A673 (cell line): ENCODE measurements around the gene PXN.

Experiments used
- EZH2 ChIP-seq: fragments of 200-600 bp; sonication (generic); IDR thresholded peaks from 2 replicates; pipeline ENCODE4 v1.6.1; 2017; ENCODE audit warnings: borderline replicate concordance, low read depth, mild to moderate bottlenecking, mixed read lengths, antibody characterized with exemption, low read length; ENCODE audit not compliant: poor library complexity, severe bottlenecking
- TF ChIP-seq, protein P1 (sequence below): fragments of 300-800, 200-600 bp; sonication (generic); conservative IDR thresholded peaks from 2 replicates; pipeline ENCODE4 v1.5.1; 2017; ENCODE audit warnings: low read depth, mild to moderate bottlenecking, antibody characterized with exemption, low read length, moderate library complexity, mixed read lengths

DNA sequence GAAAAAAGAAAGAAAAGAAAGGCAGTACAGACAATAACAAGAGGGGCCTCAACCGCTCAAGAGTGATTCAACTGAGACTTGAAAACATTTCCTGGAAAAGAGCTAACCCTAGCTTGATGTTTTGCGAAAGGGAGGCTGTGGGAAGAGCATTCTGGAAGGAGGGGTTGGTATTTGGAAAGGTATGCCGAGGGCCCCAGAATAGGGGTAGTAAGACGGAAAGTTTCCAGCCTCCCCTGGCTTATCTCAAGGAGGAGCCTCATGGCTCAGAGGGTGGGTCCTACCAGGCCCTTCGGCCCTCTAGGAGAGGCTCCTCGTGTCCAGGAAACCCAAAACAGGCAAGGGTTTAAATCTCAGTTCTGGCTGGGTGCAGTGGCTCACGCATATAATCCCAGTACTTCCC lies 17.8 kb upstream of the PXN start:
- TF ChIP-seq, protein P1, sequence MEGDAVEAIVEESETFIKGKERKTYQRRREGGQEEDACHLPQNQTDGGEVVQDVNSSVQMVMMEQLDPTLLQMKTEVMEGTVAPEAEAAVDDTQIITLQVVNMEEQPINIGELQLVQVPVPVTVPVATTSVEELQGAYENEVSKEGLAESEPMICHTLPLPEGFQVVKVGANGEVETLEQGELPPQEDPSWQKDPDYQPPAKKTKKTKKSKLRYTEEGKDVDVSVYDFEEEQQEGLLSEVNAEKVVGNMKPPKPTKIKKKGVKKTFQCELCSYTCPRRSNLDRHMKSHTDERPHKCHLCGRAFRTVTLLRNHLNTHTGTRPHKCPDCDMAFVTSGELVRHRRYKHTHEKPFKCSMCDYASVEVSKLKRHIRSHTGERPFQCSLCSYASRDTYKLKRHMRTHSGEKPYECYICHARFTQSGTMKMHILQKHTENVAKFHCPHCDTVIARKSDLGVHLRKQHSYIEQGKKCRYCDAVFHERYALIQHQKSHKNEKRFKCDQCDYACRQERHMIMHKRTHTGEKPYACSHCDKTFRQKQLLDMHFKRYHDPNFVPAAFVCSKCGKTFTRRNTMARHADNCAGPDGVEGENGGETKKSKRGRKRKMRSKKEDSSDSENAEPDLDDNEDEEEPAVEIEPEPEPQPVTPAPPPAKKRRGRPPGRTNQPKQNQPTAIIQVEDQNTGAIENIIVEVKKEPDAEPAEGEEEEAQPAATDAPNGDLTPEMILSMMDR, result no peak
- TF ChIP-seq EZH2, result no peak
